GF-D8 (cell line): ENCODE data around the gene LMTK2.
A peak's percentile ranks its signal among the peaks of the same experiment; 100 is the strongest.

Source experiments
- DNase-seq: peaks from one replicate; lab custom pipeline; 2025; lab: John Stamatoyannopoulos, UW

Gene LMTK2

DNA sequence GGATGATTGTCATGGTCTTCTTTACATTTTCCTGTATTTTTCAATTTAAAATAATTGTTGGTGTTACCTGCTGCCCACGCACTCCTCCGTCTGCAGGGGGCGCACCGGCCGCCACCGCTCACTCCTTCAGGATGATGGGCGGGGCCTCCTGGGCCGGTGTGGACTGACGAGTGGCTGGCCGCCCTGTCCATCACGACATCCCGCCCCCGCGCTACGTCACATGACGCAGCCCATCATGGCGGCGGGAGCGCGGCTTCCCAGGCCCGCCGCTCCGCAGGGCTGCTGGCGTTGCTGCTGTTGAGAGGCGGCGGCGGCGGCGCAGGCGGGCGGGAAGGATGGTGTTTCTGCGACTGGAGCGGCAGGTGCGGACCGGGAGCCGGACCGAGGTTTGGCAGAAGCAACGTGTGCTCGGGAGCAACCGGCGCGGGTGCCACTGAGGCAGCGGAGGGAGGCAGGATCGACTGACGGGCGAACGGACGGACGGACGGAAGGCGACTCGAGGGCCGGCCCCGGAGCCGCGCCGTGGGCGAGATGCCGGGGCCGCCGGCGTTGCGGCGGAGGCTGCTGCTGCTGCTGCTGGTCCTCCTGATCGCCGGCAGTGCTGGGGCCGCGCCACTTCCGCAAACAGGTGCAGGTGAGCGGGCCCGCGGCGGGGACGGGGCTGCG is at the start of gene LMTK2:
Gene LMTK2 (plus strand): TSS at position 216 of the 666 bp plus-strand sequence. CDS start 316 bp downstream, at position 532.
- DNase-seq = peak; percentile 72

DNA sequence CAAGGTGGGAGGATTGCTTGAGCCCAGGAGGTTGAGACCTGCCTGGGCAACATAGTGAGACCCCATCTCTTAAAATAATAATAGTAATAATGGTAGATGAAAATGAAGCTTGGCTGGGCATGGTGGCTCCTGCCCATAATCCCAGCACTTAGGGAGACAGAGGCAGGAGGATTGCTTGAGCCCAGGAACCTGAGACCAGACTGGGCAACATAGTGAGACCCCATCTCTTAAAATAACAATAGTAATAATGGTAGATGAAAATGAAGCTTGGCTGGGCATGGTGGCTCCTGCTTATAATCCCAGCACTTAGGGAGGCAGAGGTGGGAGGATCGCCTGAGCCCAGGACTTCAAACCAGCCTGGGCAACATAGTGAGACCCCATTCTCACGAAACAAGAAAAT is 49.5 kb upstream of the LMTK2 start:
- no peak for DNase-seq

- no peak for DNase-seq
Measured at GRCh38 chr7:98058186-98058585, 48.5 kb upstream of the LMTK2 start.

DNA sequence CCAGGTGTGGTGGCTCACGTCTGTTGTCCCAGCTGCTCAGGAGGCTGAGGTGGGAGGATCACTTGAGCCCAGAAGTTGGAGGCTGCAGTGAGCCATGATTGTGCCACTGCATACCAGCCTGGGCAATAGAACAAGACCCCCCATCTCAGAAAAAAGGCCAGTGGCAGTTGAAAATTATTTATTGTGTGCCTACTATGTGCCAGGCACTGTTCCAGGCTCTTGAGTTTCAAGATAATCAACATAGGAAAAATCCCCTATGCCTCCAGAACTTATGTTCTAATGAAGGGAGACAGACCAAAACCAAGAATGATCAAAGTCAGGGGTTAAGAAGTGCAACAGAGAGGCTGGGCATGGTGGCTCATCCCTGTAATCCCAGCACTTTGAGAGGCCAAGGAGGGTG is 42.4 kb upstream of the LMTK2 start:
- no peak for DNase-seq

GRCh38 chr7:98066208-98066607 is 40.5 kb upstream of the LMTK2 start:
- no peak for DNase-seq

DNA sequence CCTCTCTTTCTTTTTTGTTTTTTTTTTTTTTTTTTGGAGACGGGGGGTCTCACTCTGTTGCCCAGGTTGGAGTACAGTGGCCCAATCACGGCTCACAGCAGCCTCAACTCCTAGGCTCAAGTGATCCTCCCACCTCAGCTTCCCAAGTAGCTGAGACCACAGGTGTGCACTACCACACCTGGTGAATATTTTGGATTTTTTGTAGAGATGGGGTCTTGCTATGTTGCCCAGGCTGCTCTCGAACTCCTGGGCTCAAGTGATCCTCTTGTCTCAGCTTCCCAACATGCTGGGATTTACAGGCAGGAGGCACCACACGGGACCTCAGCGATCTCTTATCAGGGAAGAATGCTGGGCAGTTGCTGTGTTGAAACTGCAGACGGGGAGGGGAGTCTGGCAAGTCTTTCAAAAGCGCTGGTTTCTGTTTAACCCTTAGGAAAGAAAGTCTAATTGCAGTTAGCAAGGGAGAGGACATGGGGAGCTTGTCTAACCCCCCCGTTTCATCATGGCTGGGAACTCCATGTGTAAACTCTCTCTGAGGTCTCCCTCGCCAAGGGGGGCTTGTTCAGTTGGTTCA is 39.6 kb upstream of the LMTK2 start:
- no peak for DNase-seq

GRCh38 chr7:98073047-98073446 is 33.6 kb upstream of the LMTK2 start:
- DNase-seq = no peak

DNA sequence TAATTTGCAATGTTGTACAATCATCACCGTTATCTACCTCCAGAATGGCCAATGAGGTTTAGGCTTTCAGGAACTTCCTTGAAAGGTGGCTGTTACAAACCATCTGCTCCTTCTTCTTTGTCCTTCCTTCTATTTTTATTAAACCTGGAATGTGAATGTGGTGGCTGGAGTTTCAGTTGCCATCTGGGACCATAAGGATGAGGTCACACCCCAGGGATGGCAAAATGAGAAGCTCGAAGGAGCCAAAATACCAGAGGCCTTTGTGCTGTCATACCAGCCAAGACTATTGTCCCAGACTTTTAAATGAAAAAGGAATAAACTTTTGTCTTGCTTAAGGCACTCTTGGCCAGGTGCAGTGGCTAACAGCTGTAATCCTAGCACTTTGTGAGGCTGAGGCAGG is 30.9 kb upstream of the LMTK2 start:
- DNase-seq = no peak

GRCh38 chr7:98077762-98078161 is 28.9 kb upstream of the LMTK2 start:
- no peak for DNase-seq

GRCh38 chr7:98078197-98078870 is 28.3 kb upstream of the LMTK2 start:
- DNase-seq = no peak

DNA sequence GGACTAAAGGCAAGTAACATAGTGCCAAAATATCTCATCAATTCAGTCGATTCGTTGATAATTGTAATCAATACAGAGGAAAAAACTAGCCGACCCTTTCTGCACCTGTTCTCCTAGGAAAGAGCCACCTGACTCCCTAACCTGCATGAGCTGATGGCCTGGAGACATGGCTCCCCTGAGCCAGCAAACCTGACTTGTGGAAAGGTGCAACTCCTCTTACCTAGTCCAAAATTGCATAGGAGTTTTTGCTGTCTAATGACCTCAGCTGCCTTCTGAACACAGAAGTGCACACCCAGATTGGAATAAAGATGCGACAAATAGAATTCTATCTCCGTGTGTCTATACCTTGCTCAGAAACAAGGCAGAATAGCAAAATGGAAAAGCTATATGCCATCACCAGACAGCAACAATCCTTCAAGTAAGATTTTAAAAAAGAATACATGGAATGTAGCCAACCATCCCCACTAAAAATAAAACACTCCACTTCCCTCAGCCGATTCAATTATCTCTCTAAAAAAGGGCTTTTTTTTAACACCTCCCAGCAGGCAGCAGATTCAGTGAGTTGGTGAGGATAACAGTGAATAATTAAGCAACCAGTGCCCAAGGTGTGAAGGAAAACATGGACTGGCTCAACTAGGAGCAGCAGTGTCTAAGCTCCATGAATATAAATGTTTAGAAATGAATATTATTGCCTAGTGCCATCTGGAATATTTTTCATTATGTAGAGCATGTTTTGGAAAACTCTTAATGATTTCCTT is 26.6 kb upstream of the LMTK2 start:
- DNase-seq = no peak

GRCh38 chr7:98081319-98081718 is 25.3 kb upstream of the LMTK2 start:
- no peak for DNase-seq

GRCh38 chr7:98084631-98085030 is 22.0 kb upstream of the LMTK2 start:
- DNase-seq = no peak

DNA sequence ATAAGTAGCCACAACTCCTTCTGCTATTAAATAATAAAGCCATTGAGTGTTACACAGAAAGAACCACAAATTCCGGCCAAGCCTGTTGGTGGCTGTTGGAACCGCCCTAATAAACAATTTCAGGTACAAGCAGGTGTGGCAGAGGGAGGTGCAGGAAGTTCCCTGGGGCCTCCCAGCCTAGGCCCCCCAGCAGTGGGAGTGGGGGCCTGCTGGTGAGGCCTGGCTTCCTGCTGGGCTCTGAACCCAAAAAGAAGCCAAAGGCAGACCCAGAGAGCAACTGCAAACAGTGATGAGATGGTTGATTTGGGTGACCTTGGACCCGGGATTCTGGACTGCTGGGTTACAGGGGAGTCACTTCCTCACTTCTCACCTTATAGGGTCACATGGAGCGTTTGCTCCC is 21.0 kb upstream of the LMTK2 start:
- DNase-seq = no peak

DNA sequence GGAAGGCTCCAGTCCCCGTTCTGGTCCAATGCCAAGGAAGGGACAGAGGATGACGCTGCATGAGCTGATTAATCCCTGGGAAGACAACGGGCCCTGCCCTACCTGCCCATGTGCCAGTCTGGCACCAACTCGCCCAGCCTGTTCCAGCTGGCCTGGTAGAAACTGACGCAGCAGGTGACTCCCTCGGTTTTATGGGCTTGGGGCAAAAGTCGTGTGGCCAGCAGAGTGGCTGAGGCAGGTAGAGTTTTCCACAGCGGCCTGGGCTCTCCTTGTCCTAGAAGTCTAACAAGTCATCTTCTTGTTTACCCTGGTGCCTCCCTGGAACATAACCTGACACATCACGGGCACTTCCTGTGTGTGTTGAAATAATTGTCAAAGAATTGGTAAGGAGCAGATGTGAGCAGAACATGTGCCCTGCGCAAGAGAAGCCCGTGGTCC is 20.4 kb upstream of the LMTK2 start:
- DNase-seq = no peak

- no peak for DNase-seq
Measured at GRCh38 chr7:98088109-98088508, 18.6 kb upstream of the LMTK2 start.

GRCh38 chr7:98090116-98090515 is 16.5 kb upstream of the LMTK2 start:
- DNase-seq = no peak

DNA sequence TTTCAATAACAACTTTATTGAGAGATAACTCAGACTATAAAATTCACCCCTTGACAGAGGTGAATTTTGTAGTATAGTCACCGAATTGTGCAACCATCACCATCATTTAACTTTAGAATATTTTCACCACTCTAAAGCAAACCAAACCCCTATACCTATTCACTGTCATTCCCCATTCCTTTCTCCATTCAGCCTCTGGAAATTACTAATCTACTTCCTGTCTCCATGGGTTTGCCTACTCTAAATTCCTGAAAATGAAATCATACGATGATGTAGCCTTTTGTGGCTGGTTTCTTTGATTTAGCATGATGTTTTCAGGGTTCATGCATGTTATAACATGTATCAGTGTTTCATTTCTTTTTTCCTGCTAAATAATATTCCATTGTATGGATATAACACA is 15.6 kb upstream of the LMTK2 start:
- DNase-seq = no peak

- DNase-seq = no peak
Measured at GRCh38 chr7:98091523-98091922, 15.1 kb upstream of the LMTK2 start.

DNA sequence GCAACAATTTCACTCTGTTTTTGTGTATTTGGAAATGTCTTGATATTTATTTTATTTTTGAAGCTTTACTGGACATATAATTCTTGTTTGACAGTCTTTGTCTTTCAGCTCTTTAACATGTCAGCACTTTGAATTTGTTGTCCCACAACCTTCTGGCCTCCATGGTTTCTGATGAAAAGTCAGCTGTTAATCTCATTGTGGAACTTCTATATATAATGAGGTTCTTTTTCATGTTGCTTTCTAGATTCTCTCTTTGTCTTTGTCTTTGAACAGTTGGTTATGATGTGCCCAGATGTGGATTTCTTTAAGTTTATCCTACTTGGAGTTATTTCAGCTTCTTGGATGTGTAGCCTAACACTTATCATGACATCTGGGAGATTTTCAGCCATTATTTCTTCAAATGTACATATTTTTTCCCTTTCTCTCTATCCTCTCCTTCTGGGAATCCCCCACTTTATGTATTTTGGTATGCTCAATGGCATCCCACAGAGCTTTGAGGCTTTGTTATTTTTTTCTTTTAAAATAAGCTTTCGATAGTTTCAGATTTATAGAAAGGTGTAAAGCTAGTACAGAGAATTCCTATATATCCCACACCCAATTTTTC is 9.5 kb upstream of the LMTK2 start:
- DNase-seq = no peak

DNA sequence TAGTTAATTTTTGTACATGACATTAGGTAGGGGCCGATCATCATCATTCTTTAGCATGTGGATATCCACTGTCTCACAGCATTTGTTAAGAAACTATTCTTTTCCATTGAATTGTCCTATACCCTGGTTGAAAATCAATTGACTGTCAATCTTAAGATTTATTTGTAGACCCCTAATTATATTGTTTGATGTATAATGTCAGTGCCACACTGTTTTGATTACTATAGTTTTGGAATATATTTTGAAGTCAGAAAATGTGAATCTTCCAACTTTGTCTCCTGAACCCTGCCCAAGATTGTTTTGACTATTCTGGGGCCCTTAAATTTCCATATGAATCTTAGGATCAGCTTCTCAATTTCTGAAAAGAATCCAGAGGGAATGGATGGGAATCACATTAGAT is 6.6 kb upstream of the LMTK2 start:
- DNase-seq = no peak

DNA sequence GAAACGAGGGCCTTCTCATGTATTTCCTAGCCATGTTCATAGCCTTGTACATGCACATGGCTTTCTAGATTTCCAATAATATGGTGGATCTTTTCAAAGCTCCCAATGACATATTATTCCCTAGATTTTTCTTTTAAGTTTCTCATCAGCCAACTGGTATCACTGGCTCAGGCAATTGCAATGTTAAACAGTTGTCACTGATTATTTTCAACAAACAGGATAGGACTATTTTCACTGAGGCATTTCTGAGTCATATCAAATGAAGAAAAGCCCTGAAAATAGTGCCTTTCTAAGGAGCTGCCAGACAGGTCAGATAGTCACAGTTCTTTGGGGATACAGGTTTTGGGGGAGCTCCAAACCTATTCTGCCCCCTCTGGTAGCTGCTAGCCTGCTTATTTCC is 4.5 kb upstream of the LMTK2 start:
- DNase-seq = no peak
